ENCODE measurements around the gene ZNF556. TPM values are rescaled to one million over a fixed set of nuclear protein-coding genes. Genes with fewer than 3 reads are reported as not detected.
"Not testable (repeated sequence)": the region's sequence is repeated elsewhere in the genome, so short reads cannot be mapped to it uniquely, and the experiment has no call there.

Gene ZNF556
- total RNA-seq, 1 experiment from 2014 or later = not detected

- ChIA-PET POLR2A (no interaction called here), CTCF (interaction anchor here (0.6 to 1.4 kb wide), 2 partner anchors 21 to 23 kb away, joined by 3 to 4 read pairs; no protein-coding TSS in a partner anchor)
- no peak overlapping the region for H3K4me3 Mint-ChIP-seq (ENCODE audit: unreplicated experiment)
- intact Hi-C loops (cut with micrococcal nuclease) = no loop called here
- no TSS peak for BruUV-seq (replicated peaks)
- TF ChIP-seq CTCF (IDR thresholded peaks at IDR 0.05; ENCODE audit: unreplicated experiment) = no peak
- H3K4me1 Mint-ChIP-seq (ENCODE audit: insufficient read depth, unreplicated experiment) = no peaks in the 10 kb centered on the region
- H3K9me3 Mint-ChIP-seq (ENCODE audit: unreplicated experiment) = peaks cover 8% of the 10 kb centered on the region
- DNase-seq (ENCODE audit: unreplicated experiment) = no peak
- H3K27me3 Mint-ChIP-seq (ENCODE audit: insufficient read depth, unreplicated experiment) = no peaks in the 10 kb centered on the region
- H3K36me3 Mint-ChIP-seq (ENCODE audit: insufficient read depth, unreplicated experiment) = peaks cover 6% of the 10 kb centered on the region
- no peak overlapping the region for H3K27ac Mint-ChIP-seq (ENCODE audit: low read depth, unreplicated experiment)
These were observed 575 bp upstream of the ZNF556 start for GRCh38 chr19:2866495-2867024.

- Mint-ChIP-seq H3K27ac (ENCODE audit: low read depth, unreplicated experiment) (no peak overlapping the region), H3K4me3 (ENCODE audit: unreplicated experiment) (no peak overlapping the region), H3K4me1 (ENCODE audit: insufficient read depth, unreplicated experiment) (no peaks in the 10 kb centered on the region), H3K9me3 (ENCODE audit: unreplicated experiment) (peaks cover 12% of the 10 kb centered on the region), H3K36me3 (ENCODE audit: insufficient read depth, unreplicated experiment) (peaks cover 6% of the 10 kb centered on the region), H3K27me3 (ENCODE audit: insufficient read depth, unreplicated experiment) (no peaks in the 10 kb centered on the region)
- TF ChIP-seq CTCF (IDR thresholded peaks at IDR 0.05; ENCODE audit: unreplicated experiment) = no peak
- intact Hi-C loops (cut with micrococcal nuclease) = loop anchor here (5.0 kb wide), 1 partner anchor 222 kb away; no protein-coding TSS in a partner anchor
- ChIA-PET CTCF (interaction anchor here (0.6 kb wide), 1 partner anchor 455 kb away, joined by 3 read pairs; no protein-coding TSS in a partner anchor), POLR2A (interaction anchor here (0.7 to 1.2 kb wide), 3 partner anchors 33 to 721 kb away, joined by 3 to 4 read pairs (median 3); no protein-coding TSS in a partner anchor)
- no peak for DNase-seq (ENCODE audit: unreplicated experiment)
- BruUV-seq (replicated peaks) = no TSS peak
These were observed 2.5 kb downstream of the ZNF556 start for GRCh38 chr19:2869618-2870017.

- Mint-ChIP-seq H3K36me3 (ENCODE audit: insufficient read depth, unreplicated experiment) (peaks cover 23% of the 10 kb centered on the region), H3K9me3 (ENCODE audit: unreplicated experiment) (peaks cover 12% of the 10 kb centered on the region)
- POLR2A ChIA-PET; BruUV-seq (replicated peaks); H3K4me1 Mint-ChIP-seq (ENCODE audit: insufficient read depth, unreplicated experiment); H3K27ac Mint-ChIP-seq (ENCODE audit: low read depth, unreplicated experiment); H3K4me3 Mint-ChIP-seq (ENCODE audit: unreplicated experiment); H3K27me3 Mint-ChIP-seq (ENCODE audit: insufficient read depth, unreplicated experiment); DNase-seq (ENCODE audit: unreplicated experiment); CTCF ChIA-PET: not testable (repeated sequence)
- intact Hi-C loops (cut with micrococcal nuclease) = loop anchor here (5.0 kb wide), 1 partner anchor 225 kb away; no protein-coding TSS in a partner anchor
These were observed 5.0 kb downstream of the ZNF556 start for GRCh38 chr19:2872175-2872574.

- TF ChIP-seq CTCF (IDR thresholded peaks at IDR 0.05; ENCODE audit: unreplicated experiment) = no peak
- Mint-ChIP-seq H3K36me3 (ENCODE audit: insufficient read depth, unreplicated experiment) (peaks cover 16% of the 10 kb centered on the region), H3K4me3 (ENCODE audit: unreplicated experiment) (no peak overlapping the region), H3K9me3 (ENCODE audit: unreplicated experiment) (no peaks in the 10 kb centered on the region), H3K4me1 (ENCODE audit: insufficient read depth, unreplicated experiment) (no peaks in the 10 kb centered on the region), H3K27ac (ENCODE audit: low read depth, unreplicated experiment) (no peak overlapping the region), H3K27me3 (ENCODE audit: insufficient read depth, unreplicated experiment) (no peaks in the 10 kb centered on the region)
- ChIA-PET POLR2A (no interaction called here), CTCF (no interaction called here)
- intact Hi-C loops (cut with micrococcal nuclease) = no loop called here
- no peak for DNase-seq (ENCODE audit: unreplicated experiment)
- BruUV-seq (replicated peaks) = no TSS peak
These were observed 10.5 kb downstream of the ZNF556 start for GRCh38 chr19:2877398-2878331.

All from MCF 10A (cell line).